ENCODE results near the gene ZNF763. TPM values are rescaled to one million over a fixed set of nuclear protein-coding genes. Genes with fewer than 3 reads are reported as not detected.
"Not testable (repeated sequence)": the region's sequence is repeated elsewhere in the genome, so short reads cannot be mapped to it uniquely, and the experiment has no call there.

The ZNF763 gene
- not detected in 2 replicates for total RNA-seq (2014; rRNA removed; shearing (Covaris generic))

- DNase-seq (ENCODE audit: low read depth), result peak; percentile 88
Measured at GRCh38 chr19:11964858-11965645, at the start of gene ZNF763. Gene ZNF763 (plus strand): TSS chr19:11965040. CDS start chr19:11965209, 169 bp downstream.

DNA sequence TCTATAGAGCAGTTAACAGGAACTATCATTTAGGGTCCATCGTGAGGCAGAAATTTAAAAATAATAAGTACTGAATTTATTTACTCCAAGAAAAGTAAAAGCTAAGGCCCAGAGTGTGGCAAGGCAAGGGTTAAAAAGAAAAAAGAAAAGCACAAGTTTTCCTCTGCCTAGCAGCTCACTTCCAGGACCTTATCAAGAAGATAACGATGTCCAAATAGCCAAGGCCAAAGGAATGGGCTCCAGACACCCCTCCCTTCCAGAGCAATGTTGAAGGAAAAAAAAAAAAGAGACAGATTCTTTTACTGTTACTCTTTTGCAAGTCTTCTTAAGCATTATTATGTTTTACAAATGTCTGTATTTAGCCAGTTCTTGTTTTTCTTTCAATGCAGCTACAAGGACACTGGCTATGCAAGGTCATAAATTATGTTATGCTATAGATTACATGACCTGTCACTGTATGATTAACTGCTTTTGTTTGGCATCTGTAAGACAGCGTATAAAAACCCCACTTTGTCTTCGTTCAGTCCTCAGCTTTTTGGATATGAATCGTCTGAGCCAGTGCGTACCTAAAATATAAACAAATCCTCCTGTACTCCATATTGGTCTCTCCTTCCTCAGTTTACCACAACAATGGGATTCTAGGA, 42.9 kb upstream of the ZNF763 start:
- no peak for DNase-seq (ENCODE audit: low read depth)

- peak; percentile 93 for DNase-seq (ENCODE audit: low read depth)
Measured at GRCh38 chr19:11924886-11925650, 39.8 kb upstream of the ZNF763 start, which contains the start of gene ZNF700. Gene ZNF700 (plus strand): TSS chr19:11925107. CDS start chr19:11925211, 104 bp downstream.

- not testable (repeated sequence) for DNase-seq (ENCODE audit: low read depth)
Measured at GRCh38 chr19:11925651-11926187, 39.1 kb upstream of the ZNF763 start.

DNA sequence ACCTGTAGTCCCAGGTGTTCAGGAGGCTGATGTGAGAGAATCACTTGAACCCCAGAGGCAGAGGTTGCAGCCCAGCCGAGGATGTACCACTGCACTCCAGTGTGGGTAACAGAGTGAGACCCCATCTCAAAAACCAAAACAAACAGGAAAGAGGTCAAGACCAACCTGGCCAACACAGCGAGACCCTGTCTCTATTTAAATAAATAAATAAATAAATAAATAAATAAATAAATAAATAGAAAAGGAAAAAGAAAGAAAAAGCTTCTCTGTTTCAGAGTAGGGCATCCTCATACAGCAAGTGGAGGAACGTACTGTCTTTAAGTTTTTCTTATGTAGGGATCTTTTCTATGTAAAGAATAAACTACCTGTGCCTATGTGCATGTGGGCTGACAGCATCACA, 37.6 kb upstream of the ZNF763 start:
- DNase-seq (ENCODE audit: low read depth), result no peak

DNA sequence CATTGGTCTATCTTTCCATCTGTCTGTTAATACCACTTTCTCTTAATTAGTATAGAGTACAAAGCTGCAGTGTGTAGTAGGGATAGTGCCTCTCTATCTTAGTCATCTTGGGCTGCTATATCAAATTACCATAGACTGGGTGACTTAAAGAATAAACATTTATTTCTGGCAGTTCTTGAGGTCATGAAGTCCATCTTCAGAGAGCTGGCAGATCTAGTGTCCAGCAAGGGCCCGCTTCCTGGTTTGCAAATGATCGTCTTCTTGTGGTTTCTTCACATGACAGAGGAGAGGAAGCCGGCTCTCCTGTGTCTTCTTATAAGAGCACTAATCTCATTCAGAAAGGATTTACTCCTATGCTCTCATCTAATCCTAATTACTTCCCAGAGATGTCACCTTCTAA, 33.8 kb upstream of the ZNF763 start:
- DNase-seq (ENCODE audit: low read depth), result no peak

GRCh38 chr19:11931513-11931912, 33.3 kb upstream of the ZNF763 start:
- no peak for DNase-seq (ENCODE audit: low read depth)

DNA sequence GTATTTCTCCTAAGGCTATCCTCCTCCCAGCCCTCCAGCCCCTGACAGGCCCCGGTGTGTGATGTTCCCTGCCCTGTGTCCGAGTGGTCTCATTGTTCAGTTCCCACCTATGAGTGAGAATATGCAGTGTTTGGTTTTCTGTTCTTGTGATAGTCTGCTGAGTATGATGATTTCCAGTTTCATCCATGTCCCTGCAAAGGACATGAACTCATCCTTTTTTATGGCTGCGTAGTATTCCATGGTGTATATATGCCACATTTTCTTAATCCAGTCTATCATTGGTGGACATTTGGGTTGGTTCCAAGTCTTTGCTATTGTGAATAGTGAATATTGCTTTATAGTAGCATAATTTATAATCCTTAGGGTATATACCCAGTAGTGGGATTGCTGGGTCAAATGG, 29.0 kb upstream of the ZNF763 start:
- not testable (repeated sequence) for DNase-seq (ENCODE audit: low read depth)

GRCh38 chr19:11938383-11938782, 26.5 kb upstream of the ZNF763 start:
- not testable (repeated sequence) for DNase-seq (ENCODE audit: low read depth)

DNA sequence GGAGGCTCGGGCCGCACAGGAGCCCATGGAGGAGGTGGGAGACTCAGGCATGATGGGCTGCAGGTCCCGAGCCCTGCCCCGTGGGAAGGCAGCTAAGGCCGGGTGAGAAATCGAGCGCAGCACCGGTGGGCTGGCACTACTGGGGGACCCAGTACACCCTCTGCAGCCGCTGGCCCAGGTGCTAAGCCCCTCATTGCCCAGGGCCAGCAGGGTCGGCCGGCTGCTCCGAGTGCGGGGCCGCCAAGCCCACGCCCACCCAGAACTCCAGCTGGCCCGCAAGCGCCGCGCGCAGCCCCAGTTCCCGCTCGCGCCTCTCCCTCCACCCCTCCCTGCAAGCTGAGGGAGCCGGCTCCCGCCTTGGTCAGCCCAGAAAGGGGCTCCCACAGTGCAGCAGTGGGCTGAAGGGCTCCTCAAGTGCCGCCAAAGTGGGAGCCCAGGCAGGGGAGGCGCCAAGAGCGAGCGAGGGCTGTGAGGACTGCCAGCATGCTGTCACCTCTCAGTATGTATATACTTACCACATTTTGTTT, 23.4 kb upstream of the ZNF763 start:
- not testable (repeated sequence) for DNase-seq (ENCODE audit: low read depth)

GRCh38 chr19:11942008-11942842, 22.6 kb upstream of the ZNF763 start:
- no peak for DNase-seq (ENCODE audit: low read depth)

- no peak for DNase-seq (ENCODE audit: low read depth)
Measured at GRCh38 chr19:11942843-11943108, 22.1 kb upstream of the ZNF763 start.

DNA sequence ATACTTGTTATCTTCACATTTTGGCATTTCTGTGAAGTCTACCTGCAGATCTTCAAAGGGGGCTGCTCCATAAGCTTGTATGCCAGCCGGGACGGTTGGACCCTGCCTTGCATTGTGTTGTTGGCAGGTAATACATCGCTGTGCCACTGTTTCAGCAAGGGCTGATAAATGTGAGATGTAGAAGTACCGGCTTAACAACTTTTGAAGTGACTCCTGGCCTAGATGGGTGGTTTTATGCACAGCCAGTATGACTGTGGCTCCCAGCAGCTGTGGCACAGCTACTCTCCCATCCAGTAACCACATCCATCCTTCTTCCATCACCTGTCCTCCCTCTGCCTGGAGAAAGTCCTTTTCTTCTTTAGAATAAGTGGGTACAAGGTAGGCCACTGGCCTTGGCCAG, 20.2 kb upstream of the ZNF763 start:
- no peak for DNase-seq (ENCODE audit: low read depth)

DNA sequence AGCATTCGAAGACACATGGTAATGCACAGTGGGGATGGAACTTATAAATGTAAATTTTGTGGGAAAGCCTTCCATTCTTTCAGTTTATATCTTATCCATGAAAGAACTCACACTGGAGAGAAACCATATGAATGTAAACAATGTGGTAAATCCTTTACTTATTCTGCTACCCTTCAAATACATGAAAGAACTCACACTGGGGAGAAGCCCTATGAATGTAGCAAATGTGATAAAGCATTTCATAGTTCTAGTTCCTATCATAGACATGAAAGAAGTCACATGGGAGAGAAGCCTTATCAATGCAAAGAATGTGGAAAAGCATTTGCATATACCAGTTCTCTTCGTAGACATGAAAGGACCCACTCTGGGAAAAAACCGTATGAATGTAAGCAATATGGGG, 16.2 kb upstream of the ZNF763 start:
- DNase-seq (ENCODE audit: low read depth), result no peak

DNA sequence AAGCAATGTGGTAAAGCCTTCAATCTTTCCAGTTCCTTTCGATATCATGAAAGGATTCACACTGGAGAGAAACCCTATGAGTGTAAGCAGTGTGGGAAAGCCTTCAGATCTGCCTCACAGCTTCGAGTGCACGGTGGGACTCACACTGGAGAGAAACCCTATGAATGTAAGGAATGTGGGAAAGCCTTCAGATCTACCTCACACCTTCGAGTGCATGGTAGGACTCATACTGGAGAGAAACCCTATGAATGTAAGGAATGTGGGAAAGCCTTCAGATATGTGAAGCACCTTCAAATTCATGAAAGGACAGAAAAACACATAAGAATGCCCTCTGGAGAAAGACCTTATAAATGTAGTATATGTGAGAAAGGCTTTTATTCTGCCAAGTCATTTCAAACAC, 15.6 kb upstream of the ZNF763 start:
- no peak for DNase-seq (ENCODE audit: low read depth)

DNA sequence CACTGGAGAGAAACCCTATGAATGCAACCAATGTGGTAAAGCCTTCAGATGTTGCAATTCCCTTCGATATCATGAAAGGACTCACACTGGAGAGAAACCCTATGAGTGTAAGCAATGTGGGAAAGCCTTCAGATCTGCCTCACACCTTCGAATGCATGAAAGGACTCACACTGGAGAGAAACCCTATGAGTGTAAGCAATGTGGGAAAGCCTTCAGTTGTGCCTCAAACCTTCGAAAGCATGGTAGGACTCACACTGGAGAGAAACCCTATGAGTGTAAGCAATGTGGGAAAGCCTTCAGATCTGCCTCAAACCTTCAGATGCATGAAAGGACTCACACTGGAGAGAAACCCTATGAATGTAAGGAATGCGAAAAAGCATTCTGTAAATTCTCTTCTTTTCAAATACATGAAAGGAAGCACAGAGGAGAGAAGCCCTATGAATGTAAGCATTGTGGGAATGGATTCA, 15.2 kb upstream of the ZNF763 start:
- DNase-seq (ENCODE audit: low read depth), result not testable (repeated sequence)

DNA sequence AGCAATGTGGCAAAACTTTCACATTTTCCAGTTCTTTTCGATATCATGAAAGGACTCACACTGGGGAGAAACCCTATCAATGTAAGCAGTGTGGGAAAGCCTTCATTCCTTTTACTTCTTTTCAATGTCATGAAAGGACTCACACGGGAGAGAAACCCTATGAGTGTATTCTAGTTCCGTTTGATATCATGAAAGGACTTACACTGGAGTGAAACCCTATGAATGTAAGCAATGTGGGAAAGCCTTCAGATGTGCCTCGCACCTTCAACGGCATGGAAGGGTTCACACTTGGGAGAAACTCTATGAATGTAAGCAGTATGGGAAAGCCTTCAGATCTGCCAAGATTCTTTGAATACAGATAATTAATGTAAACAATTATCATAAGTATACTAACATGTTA, 14.5 kb upstream of the ZNF763 start:
- DNase-seq (ENCODE audit: low read depth), result no peak

DNA sequence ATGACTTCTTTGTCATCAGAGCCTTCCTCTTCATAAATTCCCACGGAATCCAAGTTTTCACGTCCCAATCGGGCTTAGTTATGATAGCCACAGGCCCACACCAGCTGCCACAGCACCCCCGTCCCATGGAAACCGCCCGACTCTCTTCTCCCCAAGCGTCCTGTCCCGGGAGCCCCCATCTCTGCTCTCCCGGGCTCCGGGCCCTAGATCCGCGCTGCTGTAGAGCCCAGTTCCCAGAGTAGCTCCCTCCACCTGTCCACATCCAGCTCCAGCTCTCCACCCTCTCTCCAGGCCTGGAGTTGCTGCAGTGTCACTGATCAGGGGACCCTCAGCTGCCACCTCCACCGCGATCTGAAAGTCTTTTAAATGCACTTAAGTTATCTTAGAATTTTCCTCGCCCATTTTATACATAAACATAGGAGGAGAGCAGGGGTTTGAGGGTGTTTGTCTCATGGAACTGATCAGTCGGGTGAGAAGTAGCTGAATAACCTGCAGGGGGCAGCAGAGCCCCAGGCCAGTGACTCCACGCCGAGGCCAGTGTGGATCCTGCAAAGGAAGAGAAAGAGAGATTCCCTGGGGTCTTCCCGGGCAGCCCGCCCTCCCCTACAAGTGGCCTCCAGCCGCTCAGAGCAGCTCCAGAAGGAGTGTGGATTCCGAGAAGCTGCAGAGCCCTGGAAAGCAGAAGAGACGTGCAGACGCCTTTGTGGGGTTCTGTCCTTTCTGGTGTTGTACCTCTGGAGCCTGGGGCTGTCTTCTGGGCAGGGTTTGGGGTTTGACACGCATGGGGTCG, 1.1 kb upstream of the ZNF763 start:
- peak; percentile 71 for DNase-seq (ENCODE audit: low read depth)

DNA sequence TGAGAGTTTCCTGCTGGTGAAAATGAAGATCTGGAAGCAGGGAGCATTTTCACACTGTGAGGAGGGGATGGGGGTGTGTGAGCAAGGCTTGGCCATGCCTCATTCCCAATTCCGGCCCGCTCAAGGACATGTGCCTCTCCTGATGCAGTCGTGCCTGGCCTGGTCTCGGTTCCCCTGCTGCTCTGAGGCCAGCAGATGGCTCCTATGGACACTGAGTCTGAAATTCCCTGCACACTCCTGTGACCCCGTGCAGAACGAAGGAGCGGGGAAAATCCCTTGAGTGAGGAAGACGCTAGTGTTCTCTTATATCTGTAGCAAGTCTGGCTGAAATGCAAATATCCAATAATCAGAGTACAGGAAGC, 363 bp upstream of the ZNF763 start:
- no peak for DNase-seq (ENCODE audit: low read depth)

DNA sequence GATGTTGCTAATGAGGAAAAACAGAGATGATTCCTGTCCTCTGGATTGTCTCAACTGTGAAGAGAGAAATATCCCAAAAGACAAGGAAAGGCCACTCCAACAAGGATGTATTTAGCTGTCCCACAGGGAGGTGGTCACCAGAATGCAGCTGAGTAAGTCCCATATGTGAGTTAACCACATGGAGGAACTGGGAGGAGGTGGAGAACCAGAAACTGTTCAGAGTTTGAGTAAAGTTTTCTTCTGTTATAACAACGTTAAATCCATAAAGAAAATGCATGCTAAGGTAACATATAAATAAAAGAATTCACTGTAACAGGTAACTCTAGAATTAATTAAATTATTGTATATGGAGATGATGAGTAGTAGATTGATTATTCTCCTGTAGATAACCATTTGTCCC, 5.3 kb downstream of the ZNF763 start:
- DNase-seq (ENCODE audit: low read depth), result no peak
